Measurements from ENCODE around the gene KARS1.

DNA sequence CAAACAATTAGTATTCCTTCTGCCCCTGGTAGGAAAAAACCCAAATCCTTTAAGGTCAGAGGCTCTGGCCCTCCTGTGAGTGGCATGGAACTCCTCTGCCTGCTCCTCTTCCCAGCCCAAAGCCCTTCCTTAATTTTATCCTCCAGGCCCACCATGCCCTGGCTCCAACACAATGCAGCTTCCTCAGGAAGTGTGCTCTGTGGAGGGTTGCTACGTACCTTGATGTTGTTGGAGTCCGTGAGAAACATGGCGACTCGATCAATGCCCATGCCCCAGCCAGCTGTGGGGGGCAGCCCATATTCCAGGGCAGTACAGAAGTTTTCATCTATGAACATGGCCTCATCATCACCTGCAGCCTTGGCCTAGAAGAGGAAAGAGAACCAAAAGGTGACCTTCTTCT lies 19.1 kb downstream of the KARS1 start:
- TF ChIP-seq POLR2A (IDR thresholded peaks at IDR 0.05; ENCODE audit: low read depth, low read length) (no peak), TAF1 (IDR thresholded peaks at IDR 0.05; ENCODE audit: borderline replicate concordance, low read depth, low read length) (no peak)

Measured in GM12892 (cell line).